ENCODE measurements around the gene NALCN. TPM values are rescaled to one million over a fixed set of nuclear protein-coding genes. Genes with fewer than 3 reads are reported as not detected.

The NALCN gene
- total RNA-seq, 1 donor from 2014 or later = 38.6 TPM

DNA sequence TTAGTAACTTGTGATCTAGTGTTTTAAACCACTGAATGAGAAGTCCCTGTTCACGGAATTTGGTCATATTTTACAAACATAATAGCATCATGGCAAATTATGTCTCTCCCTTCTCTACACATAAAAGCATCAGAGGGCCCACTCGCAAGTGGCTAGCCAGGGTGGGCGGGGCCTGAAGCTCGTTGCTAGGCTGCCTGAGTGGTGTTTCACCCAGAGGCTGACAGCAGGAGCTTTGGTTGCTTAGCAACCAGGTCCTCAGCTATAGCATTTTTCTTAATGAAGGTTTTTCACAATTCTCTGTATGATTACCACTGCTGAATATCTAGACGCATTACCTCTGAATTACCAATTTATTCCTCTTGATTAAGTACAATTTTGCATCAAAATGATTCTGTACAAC lies 126.5 kb downstream of the NALCN start:
- no peak overlapping the region for H3K4me3 Mint-ChIP-seq (ENCODE audit: unreplicated experiment)
- peaks cover 37% of the 10 kb centered on the region for H3K4me1 Mint-ChIP-seq (ENCODE audit: low read depth)
- no peaks in the 10 kb centered on the region for H3K27me3 Mint-ChIP-seq (ENCODE audit: low read depth)
- TF ChIP-seq CTCF (IDR thresholded peaks at IDR 0.05) = no peak
- DNase-seq (ENCODE audit: low spot score) = no peak
- H3K36me3 Mint-ChIP-seq (ENCODE audit: low read depth) = peaks cover 9% of the 10 kb centered on the region
- H3K9me3 Mint-ChIP-seq (ENCODE audit: low read depth) = peaks cover 9% of the 10 kb centered on the region
- H3K27ac Mint-ChIP-seq (ENCODE audit: unreplicated experiment) = peak overlapping the region; percentile 32

DNA sequence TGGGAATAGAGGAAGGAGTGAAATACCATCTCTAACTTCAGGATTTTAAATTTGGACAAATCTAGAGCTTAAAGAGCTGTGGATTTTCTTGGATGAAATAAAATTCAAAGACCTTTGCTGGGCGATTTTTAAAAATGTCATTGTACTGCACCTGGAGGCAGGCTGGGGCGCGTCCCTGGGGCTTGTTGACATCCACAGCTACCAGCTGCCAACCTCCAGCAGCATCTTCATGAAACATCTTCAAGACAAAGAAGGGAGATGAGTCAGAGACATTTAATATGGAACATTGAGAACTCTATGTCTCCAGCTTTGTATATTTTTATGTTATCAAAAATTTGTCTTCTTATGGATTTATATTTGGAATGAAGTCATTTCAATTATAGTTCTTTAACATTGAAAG lies 132.5 kb downstream of the NALCN start:
- Mint-ChIP-seq H3K27ac (ENCODE audit: unreplicated experiment) (no peak overlapping the region), H3K27me3 (ENCODE audit: low read depth) (no peaks in the 10 kb centered on the region), H3K4me3 (ENCODE audit: unreplicated experiment) (no peak overlapping the region), H3K4me1 (ENCODE audit: low read depth) (peaks cover 7% of the 10 kb centered on the region), H3K9me3 (ENCODE audit: low read depth) (no peaks in the 10 kb centered on the region), H3K36me3 (ENCODE audit: low read depth) (peaks cover 19% of the 10 kb centered on the region)
- no peak for DNase-seq (ENCODE audit: low spot score)
- TF ChIP-seq CTCF (IDR thresholded peaks at IDR 0.05) = no peak

DNA sequence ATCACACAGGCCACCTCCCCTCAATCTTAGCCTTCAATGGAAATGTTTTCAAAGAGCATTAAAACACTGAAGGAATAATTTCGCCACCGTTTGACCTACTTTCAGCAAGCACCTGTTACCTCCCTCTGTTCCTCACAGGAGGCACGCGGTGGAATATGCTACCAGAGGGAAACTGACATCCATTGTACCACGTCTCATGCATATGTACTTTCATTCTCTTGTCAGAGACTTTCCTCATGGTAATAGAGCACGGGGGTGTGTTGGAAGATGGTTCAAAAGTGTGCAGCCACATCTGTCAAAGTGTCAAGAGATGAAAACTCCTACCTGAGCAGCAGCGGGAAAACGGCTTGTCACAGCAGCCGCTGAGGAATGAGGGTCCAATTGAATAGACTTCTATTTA lies 143.4 kb downstream of the NALCN start:
- no peak for DNase-seq (ENCODE audit: low spot score)
- H3K27ac Mint-ChIP-seq (ENCODE audit: unreplicated experiment) = no peak overlapping the region
- H3K4me3 Mint-ChIP-seq (ENCODE audit: unreplicated experiment) = no peak overlapping the region
- TF ChIP-seq CTCF (IDR thresholded peaks at IDR 0.05) = no peak
- H3K9me3 Mint-ChIP-seq (ENCODE audit: low read depth) = no peaks in the 10 kb centered on the region
- H3K27me3 Mint-ChIP-seq (ENCODE audit: low read depth) = no peaks in the 10 kb centered on the region
- H3K36me3 Mint-ChIP-seq (ENCODE audit: low read depth) = peaks cover 5% of the 10 kb centered on the region
- no peaks in the 10 kb centered on the region for H3K4me1 Mint-ChIP-seq (ENCODE audit: low read depth)

DNA sequence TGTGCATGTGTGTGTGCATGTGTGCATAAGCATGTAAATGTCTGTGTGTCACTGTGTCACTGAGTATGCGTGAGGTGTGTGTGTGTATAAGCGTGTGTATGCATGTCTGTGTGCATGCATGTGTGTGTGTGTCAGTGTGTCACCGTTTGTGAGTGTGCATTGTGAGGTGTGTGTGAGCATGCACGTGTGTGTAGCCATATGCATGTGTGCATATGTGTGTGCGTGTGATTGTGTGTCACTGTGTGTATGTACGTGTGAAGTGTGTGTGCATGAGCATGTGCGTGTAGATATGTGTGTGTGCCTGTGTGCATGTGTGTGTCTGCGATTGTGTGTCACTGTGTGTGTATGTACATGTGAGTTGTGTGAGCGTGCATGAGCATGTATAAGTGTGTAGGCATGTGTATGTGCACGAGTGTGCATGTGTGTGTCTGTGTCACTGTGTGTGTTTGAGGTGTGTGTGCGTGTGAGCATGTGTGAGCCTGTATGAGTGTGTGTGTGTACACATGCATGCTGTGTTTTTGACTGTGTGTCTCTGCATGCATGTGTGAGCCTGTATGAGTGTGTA lies 144.5 kb downstream of the NALCN start:
- no peak for TF ChIP-seq CTCF (IDR thresholded peaks at IDR 0.05)
- DNase-seq (ENCODE audit: low spot score) = no peak
- Mint-ChIP-seq H3K4me1 (ENCODE audit: low read depth) (peaks cover 2% of the 10 kb centered on the region), H3K4me3 (ENCODE audit: unreplicated experiment) (no peak overlapping the region), H3K27ac (ENCODE audit: unreplicated experiment) (no peak overlapping the region), H3K9me3 (ENCODE audit: low read depth) (no peaks in the 10 kb centered on the region), H3K36me3 (ENCODE audit: low read depth) (peaks cover 3% of the 10 kb centered on the region), H3K27me3 (ENCODE audit: low read depth) (no peaks in the 10 kb centered on the region)

DNA sequence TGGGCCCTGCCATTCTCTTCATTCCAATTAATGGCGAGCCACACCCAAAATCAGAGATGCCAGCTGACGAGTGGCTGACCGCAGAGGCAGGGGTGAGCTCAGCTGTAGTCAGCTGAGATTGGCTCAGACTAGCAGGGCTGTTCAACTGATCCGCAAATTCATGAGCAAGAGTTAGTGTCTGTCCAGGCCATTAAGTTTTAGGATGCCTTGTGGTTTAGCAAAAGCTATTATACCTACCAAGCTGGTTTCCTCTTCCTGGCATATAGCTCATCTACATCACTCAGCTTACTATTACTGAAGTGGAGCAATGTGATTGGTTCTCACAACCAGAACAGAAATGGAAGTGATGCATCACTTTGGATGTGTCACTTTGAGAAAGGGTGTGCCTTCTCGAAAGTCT lies 148.7 kb downstream of the NALCN start:
- TF ChIP-seq CTCF (IDR thresholded peaks at IDR 0.05) = no peak
- H3K4me1 Mint-ChIP-seq (ENCODE audit: low read depth) = peaks cover 17% of the 10 kb centered on the region
- H3K27me3 Mint-ChIP-seq (ENCODE audit: low read depth) = no peaks in the 10 kb centered on the region
- DNase-seq (ENCODE audit: low spot score) = no peak
- H3K36me3 Mint-ChIP-seq (ENCODE audit: low read depth) = peaks cover 2% of the 10 kb centered on the region
- H3K9me3 Mint-ChIP-seq (ENCODE audit: low read depth) = no peaks in the 10 kb centered on the region
- H3K4me3 Mint-ChIP-seq (ENCODE audit: unreplicated experiment) = no peak overlapping the region
- H3K27ac Mint-ChIP-seq (ENCODE audit: unreplicated experiment) = no peak overlapping the region

Measured in chondrocyte (in vitro differentiated cells).